ENCODE results near the gene MX1.

- TF ChIP-seq, protein P1, sequence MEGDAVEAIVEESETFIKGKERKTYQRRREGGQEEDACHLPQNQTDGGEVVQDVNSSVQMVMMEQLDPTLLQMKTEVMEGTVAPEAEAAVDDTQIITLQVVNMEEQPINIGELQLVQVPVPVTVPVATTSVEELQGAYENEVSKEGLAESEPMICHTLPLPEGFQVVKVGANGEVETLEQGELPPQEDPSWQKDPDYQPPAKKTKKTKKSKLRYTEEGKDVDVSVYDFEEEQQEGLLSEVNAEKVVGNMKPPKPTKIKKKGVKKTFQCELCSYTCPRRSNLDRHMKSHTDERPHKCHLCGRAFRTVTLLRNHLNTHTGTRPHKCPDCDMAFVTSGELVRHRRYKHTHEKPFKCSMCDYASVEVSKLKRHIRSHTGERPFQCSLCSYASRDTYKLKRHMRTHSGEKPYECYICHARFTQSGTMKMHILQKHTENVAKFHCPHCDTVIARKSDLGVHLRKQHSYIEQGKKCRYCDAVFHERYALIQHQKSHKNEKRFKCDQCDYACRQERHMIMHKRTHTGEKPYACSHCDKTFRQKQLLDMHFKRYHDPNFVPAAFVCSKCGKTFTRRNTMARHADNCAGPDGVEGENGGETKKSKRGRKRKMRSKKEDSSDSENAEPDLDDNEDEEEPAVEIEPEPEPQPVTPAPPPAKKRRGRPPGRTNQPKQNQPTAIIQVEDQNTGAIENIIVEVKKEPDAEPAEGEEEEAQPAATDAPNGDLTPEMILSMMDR (IDR thresholded peaks at IDR 0.05; ENCODE audit: insufficient read depth, low read length), result no peak
- TF ChIP-seq POLR2AphosphoS5 (IDR thresholded peaks at IDR 0.05; ENCODE audit: low read depth) (no peak), SPI1 (IDR thresholded peaks at IDR 0.05; ENCODE audit: borderline replicate concordance, low read depth) (no peak), GABPA (IDR thresholded peaks at IDR 0.05; ENCODE audit: low read depth) (no peak)
- TF ChIP-seq, protein P2, sequence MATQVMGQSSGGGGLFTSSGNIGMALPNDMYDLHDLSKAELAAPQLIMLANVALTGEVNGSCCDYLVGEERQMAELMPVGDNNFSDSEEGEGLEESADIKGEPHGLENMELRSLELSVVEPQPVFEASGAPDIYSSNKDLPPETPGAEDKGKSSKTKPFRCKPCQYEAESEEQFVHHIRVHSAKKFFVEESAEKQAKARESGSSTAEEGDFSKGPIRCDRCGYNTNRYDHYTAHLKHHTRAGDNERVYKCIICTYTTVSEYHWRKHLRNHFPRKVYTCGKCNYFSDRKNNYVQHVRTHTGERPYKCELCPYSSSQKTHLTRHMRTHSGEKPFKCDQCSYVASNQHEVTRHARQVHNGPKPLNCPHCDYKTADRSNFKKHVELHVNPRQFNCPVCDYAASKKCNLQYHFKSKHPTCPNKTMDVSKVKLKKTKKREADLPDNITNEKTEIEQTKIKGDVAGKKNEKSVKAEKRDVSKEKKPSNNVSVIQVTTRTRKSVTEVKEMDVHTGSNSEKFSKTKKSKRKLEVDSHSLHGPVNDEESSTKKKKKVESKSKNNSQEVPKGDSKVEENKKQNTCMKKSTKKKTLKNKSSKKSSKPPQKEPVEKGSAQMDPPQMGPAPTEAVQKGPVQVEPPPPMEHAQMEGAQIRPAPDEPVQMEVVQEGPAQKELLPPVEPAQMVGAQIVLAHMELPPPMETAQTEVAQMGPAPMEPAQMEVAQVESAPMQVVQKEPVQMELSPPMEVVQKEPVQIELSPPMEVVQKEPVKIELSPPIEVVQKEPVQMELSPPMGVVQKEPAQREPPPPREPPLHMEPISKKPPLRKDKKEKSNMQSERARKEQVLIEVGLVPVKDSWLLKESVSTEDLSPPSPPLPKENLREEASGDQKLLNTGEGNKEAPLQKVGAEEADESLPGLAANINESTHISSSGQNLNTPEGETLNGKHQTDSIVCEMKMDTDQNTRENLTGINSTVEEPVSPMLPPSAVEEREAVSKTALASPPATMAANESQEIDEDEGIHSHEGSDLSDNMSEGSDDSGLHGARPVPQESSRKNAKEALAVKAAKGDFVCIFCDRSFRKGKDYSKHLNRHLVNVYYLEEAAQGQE (IDR thresholded peaks at IDR 0.05; ENCODE audit: insufficient replicate concordance, low read depth), result no peak
Measured at GRCh38 chr21:41483415-41483814, 57.4 kb downstream of the MX1 start.
